ENCODE data around the gene VIT.

VIT gene

DNA sequence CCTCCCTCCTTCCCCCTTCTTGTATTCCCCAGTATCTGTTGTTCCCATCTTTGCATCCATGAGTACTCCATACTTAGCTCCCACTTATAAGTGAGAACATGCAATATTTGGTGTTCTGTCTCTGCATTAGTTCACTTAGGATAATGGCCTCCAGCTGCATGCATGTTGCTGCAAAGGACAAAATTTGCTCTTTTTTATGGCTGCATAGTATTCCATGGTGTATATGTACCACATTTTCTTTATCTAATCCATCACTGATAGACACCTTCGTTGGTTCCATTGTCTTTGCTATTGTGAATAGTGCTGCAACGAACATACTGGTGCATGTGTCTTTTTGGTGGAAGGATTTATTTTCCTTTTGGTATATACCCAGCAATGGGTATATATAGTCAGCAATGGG lies 47.4 kb downstream of the VIT start:
- no peak overlapping the region for H3K27ac Mint-ChIP-seq
- DNase-seq, result no peak
- H3K4me1 Mint-ChIP-seq, result peaks cover 9% of the 10 kb centered on the region
- H3K9me3 Mint-ChIP-seq, result peaks cover 17% of the 10 kb centered on the region
- TF ChIP-seq, protein P1, sequence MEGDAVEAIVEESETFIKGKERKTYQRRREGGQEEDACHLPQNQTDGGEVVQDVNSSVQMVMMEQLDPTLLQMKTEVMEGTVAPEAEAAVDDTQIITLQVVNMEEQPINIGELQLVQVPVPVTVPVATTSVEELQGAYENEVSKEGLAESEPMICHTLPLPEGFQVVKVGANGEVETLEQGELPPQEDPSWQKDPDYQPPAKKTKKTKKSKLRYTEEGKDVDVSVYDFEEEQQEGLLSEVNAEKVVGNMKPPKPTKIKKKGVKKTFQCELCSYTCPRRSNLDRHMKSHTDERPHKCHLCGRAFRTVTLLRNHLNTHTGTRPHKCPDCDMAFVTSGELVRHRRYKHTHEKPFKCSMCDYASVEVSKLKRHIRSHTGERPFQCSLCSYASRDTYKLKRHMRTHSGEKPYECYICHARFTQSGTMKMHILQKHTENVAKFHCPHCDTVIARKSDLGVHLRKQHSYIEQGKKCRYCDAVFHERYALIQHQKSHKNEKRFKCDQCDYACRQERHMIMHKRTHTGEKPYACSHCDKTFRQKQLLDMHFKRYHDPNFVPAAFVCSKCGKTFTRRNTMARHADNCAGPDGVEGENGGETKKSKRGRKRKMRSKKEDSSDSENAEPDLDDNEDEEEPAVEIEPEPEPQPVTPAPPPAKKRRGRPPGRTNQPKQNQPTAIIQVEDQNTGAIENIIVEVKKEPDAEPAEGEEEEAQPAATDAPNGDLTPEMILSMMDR (IDR thresholded peaks at IDR 0.05), result no peak
- no peaks in the 10 kb centered on the region for H3K36me3 Mint-ChIP-seq (ENCODE audit: low read depth)
- H3K27me3 Mint-ChIP-seq (ENCODE audit: low read depth, poor library complexity), result peaks cover 4% of the 10 kb centered on the region
- H3K4me3 Mint-ChIP-seq, result no peak overlapping the region

DNA sequence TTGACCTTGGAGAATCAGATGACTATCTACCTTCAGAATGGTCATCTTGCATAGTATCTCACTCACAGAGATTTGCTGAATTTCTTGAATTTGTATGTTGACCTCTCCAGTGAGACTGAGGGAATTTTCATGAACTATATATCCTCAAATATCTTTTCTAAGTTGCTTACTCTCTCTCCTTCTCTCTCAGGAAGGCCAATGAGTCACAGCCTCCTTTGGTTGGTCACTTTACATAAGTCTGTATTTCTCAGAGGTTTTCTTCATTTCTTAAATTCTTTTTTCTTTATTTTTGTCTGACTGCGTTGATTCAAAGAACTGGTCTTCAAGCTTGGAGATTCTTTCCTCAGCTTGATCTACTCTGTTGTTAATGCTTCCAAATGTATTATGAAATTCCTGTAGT lies 51.7 kb downstream of the VIT start:
- Mint-ChIP-seq H3K27ac (no peak overlapping the region), H3K4me1 (peaks cover 11% of the 10 kb centered on the region), H3K9me3 (peaks cover 17% of the 10 kb centered on the region), H3K27me3 (ENCODE audit: low read depth, poor library complexity) (peaks cover 4% of the 10 kb centered on the region), H3K36me3 (ENCODE audit: low read depth) (no peaks in the 10 kb centered on the region), H3K4me3 (no peak overlapping the region)
- no peak for DNase-seq
- TF ChIP-seq, protein P1 (IDR thresholded peaks at IDR 0.05), result no peak

DNA sequence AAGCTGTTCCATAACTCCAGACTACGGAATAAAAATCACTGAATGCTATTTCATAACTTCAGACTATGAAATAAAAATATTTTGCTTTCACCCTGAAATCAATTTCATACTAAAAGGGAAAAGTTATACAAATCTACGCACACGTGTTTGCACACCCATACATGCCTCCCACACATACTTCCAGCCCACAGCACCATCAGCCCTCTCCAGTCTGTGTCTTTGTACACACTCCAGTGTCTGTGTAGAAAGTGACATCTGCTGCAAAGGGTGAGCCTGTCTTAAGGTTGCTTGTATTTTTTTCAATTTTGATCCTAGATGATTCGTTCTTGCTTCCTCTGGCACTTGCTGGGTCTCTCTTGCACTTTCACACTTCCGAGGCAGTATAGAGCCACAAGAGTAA lies 53.6 kb downstream of the VIT start:
- no peak overlapping the region for H3K4me3 Mint-ChIP-seq
- H3K27me3 Mint-ChIP-seq (ENCODE audit: low read depth, poor library complexity), result peaks cover 13% of the 10 kb centered on the region
- TF ChIP-seq, protein P1 (IDR thresholded peaks at IDR 0.05), result no peak
- no peak for DNase-seq
- H3K4me1 Mint-ChIP-seq, result peaks cover 20% of the 10 kb centered on the region
- H3K9me3 Mint-ChIP-seq, result peaks cover 17% of the 10 kb centered on the region
- no peak overlapping the region for H3K27ac Mint-ChIP-seq
- no peaks in the 10 kb centered on the region for H3K36me3 Mint-ChIP-seq (ENCODE audit: low read depth)

DNA sequence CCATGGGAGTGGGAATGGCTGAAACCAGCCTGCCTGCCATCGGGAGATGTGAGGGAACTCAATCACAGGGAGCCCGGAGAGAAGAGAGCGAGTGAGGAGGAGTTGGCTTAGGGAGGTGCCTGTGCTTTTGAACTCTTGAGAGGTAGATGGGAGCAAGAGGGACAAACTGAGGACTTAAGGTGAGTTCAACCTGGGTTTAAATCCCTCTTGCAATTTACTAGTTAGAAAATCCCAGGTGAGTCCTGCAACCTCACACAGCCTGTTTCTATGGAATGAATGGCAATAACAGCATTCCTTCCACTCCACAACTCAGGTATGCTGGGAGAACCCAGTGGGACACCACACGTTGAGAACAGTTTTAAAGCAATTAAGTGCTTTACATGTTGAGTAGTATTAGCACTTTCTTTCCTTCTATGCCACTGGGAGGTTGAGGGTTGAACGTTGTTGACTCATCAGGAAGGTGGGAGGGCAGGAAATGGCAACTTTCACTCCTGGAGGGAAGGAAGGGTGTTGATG lies 57.3 kb downstream of the VIT start:
- peak overlapping the region; percentile 22 for H3K27ac Mint-ChIP-seq
- TF ChIP-seq, protein P1 (IDR thresholded peaks at IDR 0.05), result no peak
- peaks cover 13% of the 10 kb centered on the region for H3K27me3 Mint-ChIP-seq (ENCODE audit: low read depth, poor library complexity)
- H3K36me3 Mint-ChIP-seq (ENCODE audit: low read depth), result no peaks in the 10 kb centered on the region
- H3K4me3 Mint-ChIP-seq, result no peak overlapping the region
- DNase-seq, result no peak
- H3K4me1 Mint-ChIP-seq, result peaks cover 12% of the 10 kb centered on the region
- no peaks in the 10 kb centered on the region for H3K9me3 Mint-ChIP-seq

DNA sequence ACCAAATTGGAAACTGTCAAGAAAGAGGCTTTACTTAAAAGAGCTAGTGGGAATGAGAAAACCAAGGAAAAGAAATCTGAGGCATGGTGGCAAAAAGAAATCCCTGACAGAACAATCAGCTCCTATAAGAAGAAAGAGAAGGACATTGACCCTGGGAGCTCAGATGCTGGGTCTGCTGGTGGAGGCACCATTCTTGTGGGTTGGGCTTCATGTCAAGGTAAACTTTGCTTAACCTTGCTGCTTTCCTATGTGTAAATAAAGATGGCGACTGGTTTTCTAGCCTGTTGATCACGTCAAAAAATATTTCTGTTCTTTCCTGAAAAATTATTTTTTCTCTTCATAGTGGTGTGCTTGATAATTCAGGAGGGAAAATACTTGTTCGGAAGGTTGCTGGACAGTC lies 58.1 kb downstream of the VIT start:
- H3K9me3 Mint-ChIP-seq, result no peaks in the 10 kb centered on the region
- no peak overlapping the region for H3K27ac Mint-ChIP-seq

DNA sequence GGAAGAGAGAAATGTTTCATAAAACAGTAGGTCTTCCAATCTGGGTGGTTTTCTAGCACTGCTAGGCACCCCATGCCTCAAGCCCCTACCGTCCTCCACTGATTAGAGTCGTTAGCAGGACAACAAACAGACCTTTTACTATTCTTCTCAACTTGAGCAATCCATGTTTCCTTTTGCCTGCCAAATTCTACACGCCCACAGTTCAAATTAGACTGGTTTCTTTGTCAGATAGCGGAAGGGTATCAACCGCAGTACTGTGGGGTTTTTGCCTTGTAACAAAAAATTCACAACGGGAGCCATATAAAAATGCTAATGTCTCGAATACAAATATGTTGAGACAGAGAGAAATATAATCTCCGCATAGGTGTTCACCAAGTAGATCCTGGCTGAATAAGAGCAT lies 59.9 kb downstream of the VIT start:
- no peak for DNase-seq
- peaks cover 9% of the 10 kb centered on the region for H3K4me1 Mint-ChIP-seq
- H3K36me3 Mint-ChIP-seq (ENCODE audit: low read depth), result no peaks in the 10 kb centered on the region
- TF ChIP-seq, protein P1 (IDR thresholded peaks at IDR 0.05), result no peak
- H3K27ac Mint-ChIP-seq, result no peak overlapping the region
- peaks cover 14% of the 10 kb centered on the region for H3K27me3 Mint-ChIP-seq (ENCODE audit: low read depth, poor library complexity)
- H3K9me3 Mint-ChIP-seq, result no peaks in the 10 kb centered on the region
- H3K4me3 Mint-ChIP-seq, result no peak overlapping the region

More for the DNA sequence above, 58.1 kb downstream of the VIT start:
- TF ChIP-seq, protein P1 (IDR thresholded peaks at IDR 0.05), result no peak
- Mint-ChIP-seq H3K4me3 (no peak overlapping the region), H3K4me1 (peaks cover 9% of the 10 kb centered on the region), H3K36me3 (ENCODE audit: low read depth) (no peaks in the 10 kb centered on the region), H3K27me3 (ENCODE audit: low read depth, poor library complexity) (peaks cover 13% of the 10 kb centered on the region)
- DNase-seq, result no peak

Measured in nephron progenitor cell (in vitro differentiated cells).